HG03103 (cell line): Measurements from ENCODE around the gene BCO2.
"Not testable (repeated sequence)": the region's sequence is repeated elsewhere in the genome, so short reads cannot be mapped to it uniquely, and the experiment has no call there.

ENCODE experiments used
- ATAC-seq: cut with Tn5 transposase; IDR thresholded peaks from one replicate; pipeline ENCODE4 v1.9.1; 2021; ENCODE audit warnings: low read depth; ENCODE audit not compliant: unreplicated experiment

BCO2 gene

DNA sequence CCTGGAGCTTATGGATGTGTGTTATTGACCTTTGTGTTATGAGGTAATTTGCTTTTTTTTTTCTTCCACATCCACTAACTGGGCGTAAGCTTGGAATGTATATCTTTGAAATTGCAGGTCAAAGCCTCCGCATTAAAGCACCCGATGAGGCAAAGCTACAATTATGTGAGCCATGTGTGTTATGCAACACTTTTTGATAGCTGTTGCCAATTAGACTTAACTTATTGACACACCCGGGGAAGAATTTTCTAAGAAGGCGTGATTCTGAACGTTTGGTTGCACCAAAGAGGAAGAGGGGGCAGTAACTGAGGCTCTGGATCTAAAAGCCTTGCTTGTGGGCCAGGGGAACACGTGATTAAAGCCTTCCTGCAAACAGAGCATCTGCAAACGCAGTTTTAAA lies 8.8 kb upstream of the BCO2 start:
- no peak for ATAC-seq

DNA sequence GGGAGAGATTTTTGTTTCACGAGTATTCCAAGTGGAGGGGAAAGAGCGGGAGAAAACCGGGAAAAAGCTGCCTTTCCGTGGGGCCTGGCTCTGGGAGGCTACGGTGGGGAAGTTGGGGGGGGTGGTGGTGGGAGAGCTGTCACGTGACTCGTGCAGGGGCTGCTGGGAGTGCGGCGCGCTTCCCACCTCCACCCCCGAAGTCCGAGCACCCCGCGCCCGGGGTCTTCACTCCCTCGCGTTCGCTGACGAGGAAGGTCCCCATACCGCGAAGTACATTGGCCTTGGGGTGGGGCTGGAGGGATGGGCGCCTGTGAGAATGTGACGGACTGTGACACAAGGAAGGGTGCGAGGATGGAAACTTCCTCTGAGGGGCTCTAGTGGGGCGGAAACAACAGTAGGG lies 8.2 kb upstream of the BCO2 start, which contains the start of gene TEX12:
TEX12 (plus strand) TSS at position 228 of the 400 bp plus-strand sequence. CDS start 1,897 bp downstream, outside the sequence.
- ATAC-seq = no peak

DNA sequence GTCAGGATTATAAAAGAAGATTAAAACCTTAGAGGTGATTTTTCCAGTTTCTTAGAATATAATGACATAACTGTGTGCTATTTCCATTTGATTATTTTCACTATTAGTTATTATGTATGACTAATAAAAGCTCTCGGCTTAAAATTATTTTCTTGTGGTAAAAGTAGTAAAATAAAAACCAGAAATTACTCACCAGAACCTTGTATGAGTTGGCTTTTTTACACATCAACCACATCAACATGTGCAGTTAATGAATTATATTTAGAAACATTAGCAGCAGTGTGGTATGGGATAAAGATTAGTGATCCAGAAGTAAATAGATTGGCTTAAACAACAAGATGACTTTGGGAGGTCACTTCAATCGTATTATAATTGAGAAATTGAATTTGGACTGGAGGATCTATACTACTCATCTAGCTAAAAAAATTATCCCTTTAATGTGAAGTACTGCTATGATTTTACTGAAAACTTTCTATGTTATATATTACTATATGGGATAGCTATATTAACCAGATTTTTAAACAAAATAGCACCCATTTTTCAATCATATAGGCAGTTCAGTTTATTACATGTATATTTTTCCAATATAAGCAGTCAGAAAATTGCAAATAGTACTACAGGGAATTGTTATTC lies 2.8 kb upstream of the BCO2 start:
- no peak for ATAC-seq

DNA sequence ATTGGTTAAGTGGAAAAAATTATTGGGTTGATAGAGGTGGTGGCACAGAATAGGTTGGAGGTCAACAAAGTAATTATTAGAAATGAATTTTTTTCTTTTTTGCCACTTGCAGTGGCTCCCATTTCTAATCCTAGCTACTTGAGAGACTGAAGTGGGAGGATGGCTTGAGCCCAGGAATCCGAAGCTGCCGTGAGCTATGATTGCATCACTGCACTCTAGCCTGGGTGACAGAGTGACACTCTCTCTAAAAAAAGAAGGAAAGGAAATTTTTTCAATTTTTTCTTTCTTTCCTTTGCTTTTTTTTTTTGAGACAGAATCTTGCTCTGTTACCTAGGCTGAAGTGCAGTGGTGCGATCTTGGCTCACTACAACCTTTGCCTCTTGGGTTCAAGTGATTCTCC lies 2.2 kb upstream of the BCO2 start:
- ATAC-seq = no peak

DNA sequence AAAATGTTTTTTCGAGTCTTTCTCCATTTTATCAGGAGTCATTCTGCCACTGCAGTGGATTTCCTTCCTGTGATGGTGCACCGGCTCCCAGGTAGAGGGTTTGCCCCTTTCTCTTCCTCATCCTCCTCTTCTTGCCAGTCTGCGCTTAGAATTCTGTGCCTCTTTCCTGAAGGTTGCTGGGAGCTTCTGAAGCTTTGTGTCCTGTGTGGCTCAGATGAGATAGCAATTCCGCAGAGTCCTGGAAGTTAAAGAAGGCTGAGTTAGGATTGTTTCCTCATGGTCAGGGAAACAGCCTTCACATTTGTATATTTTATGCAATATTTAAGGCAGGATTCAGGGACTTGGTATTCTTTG lies 264 bp downstream of the BCO2 start:
- no peak for ATAC-seq

DNA sequence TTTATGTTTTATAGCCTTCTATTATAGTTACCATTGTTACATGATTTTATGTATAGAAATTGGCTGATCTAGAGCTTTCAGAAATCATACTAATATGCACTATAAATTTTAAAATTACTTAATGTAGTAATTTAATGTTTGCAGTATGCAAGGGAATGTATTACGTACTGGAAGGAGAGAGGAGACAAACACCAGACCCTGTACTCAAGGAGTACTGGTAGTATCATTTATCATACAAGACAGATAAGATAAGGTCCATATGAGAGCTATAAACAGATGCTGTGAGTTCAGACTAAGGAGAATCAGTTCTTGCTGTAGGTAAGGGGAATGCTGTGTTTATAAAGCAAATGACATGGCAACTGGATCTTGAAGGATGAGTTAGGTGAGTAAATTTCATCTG lies 765 bp downstream of the BCO2 start:
- ATAC-seq = no peak

DNA sequence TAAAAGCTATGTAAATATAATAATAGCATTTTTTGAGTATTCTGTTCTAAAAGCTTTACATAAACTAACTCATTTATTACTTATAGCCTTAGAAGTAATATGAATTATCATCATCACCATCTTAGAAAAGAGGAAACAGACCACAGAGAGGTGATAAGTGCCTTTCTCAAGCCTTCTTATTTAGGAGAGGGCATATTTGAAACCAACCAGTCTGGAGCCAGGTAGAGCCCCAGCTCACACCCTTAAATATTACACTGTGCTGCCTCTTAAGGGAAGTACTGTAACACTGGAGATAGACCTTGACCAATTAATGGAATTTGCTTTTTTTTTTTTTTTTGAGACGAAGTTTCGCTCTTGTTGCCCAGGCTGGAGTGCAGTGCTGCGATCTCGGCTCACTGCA lies 2.3 kb downstream of the BCO2 start:
- ATAC-seq = no peak

DNA sequence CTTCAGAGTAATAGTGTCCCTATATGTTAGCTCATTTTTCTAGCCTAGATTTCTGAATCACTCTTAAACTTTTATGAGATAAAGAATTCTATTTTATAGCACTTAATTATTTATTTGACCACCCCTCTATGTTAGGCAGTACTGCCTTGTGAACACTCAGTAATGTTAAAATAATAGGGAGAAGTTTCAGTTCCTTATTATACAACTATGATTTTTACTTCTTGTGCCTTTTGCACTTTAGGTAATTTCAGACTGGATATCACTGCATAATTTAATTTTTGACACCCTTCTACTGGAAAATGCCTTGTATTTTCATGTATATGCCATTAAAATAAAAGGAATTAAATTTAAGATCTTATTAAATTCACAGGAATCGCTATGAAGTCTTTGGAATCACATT lies 3.1 kb downstream of the BCO2 start:
- ATAC-seq = no peak

DNA sequence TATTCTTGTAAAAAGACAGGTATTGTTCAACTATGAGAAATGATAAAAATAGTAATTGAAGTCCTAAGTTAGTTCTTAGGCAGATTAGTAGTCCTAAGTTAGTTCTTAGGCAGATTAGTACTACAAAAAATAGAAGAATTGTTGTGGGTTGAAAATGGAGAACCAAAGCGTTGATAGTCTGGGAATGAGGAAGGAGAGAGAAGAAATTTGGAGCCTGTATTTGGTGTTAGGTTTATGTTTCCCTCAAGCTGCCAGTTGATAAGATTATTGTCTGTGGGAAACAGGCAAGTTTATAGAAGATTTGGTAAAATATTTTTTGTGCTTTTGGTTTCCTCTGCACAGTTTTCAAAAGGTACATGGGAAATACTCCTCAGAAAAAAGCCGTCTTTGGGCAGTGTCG lies 3.6 kb downstream of the BCO2 start:
- ATAC-seq = no peak

DNA sequence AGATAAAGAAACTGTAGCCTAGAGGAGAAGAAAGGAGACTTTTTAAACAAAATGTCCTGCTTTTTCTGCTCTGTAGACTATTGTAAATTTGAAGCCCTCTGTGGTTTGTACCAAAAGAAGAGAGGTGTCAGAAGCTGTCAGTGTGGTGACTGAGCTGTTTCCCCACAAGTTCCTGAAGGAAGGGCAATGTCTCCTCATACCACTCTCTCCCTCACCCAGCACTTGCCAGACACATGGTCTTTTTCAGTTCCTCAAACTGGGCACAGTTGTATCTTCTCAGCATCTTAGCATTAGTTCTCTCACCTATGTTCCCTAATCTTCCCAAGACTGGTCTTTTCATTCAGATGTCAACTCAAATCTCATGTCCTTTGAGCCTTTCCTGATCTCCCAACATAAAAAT lies 4.3 kb downstream of the BCO2 start:
- no peak for ATAC-seq

DNA sequence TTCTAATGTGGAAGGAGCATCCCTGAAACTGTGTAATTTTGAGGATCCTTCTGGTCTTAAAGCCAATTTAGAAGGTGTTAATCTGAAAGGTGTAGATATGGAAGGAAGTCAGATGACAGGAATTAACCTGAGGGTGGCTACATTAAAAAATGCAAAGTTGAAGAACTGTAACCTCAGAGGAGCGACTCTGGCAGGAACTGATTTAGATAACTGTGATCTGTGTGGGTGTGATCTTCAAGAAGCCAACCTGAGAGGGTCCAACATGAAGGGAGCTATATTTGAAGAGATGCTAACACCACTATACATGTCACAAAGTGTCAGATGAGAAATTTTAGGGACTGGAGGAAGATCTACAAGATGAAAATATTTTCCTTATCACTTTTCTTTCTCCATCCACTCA lies 7.6 kb downstream of the BCO2 start:
- no peak for ATAC-seq

DNA sequence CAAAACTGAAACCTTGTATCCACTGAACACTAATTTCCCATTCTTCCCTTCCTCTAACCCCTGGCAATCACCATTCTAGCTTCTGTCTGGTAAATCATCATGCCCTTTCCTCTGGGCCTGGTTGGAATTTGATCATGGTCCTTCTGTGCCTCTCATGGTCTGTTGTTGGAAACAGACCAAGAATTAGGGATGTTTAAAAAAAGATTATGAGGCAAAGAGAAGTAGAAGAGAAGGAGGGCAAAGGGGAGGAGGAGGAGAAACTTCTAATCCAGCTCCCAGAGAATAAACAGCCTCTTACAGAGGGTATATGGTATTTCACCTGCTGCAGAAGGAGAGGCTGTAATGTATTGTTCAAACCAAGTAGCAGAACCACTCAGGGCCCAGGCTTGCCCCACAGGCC lies 10.6 kb downstream of the BCO2 start:
- ATAC-seq = no peak

DNA sequence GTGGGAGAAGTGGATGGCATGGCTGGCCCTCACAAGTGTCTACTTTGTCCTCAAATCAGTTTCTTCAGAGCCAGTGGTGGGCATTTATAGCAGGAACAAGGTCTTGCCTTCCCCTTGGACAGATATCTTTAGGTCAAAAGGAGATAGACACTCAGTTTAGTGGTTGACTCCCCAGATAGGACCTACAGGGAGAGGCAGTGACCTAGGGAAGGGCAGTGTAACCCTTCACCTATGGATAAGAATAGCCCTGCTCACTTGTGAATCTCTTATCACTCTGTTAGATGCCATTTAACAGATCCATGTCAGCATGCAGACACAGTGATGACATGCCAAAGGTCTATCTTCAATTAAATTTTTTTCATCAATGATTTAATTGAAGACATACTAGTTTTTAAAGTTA lies 11.0 kb downstream of the BCO2 start:
- ATAC-seq = no peak

DNA sequence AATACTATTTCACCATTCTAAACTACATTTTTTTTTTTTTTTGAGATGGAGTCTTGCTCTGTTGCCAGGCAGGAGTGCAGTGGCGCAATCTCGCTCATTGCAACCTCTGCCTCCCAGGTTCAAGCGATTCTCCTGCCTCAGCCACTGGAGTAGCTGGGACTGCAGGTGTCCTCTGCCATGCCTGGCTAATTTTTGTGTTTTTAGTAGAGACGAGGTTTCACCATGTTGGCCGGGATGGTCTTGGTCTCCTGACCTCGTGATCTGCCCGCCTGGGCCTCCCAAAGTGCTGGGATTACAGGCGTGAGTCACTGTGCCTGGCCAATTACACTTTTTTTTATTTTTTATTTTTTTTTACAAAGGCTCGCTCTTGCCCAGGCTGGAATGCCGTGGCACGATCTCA lies 19.8 kb downstream of the BCO2 start:
- ATAC-seq = not testable (repeated sequence)

DNA sequence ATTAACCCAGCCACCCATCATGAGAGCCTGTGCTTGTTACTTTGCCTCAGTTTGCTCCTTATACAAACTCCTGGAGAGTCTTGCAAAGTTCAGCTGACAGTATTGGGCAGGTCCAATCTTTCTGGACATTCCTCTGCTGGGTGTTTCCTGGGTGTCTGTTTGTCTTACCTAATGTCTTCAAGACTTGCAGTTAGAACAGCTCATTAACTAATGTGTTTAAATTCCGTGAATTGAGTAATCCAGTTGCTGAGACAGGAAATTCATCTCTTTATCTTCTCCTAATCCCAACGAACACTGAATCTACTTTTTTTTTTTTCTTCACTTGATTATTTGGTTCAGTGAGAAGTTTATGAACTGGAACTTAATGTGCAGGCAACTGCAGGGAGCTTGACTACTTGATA lies 20.6 kb downstream of the BCO2 start:
- ATAC-seq = no peak

DNA sequence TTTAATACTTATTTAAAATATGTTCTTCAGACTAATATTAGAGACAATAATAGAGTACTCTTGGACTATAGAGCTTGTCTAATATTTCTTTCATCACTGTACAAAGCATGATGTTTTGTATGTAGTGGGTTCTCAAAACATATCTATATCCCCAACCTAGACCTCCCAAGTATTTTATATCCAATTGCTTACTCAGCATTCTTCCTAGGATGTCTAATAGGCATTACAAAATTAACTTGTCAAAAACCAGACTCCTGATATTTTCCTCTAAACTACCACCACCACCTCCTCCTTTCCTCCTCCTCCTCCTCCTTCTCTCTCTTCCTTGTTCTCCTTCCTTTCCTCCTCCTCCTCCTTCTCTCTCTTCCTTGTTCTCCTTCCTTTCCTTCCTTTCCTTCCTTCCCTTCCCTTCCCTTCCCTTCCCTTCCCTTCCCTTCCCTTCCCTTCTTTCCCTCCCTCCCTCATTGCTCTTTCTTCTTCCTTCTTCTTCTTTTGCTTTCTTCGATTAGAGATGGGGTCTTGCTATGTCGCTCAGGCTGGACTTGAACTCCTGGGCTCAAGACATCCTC lies 21.3 kb downstream of the BCO2 start:
- ATAC-seq = no peak

DNA sequence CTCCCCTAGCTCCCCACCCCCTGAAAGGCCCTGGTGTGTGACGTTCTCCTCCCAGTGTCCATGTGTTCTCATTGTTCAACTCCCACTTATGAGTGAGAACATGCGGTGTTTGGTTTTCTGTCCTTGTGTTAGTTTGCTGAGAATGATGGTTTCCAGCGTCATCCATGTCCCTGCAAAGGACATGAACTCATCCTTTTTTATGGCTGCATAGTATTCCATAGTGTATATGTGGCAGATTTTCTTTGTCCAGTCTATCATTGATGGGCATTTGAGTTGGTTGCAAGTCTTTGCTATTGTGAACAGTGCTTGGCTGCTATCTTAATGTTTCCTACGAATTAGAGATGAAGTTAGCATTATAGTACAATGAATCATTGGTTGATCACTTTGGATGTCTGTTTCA lies 23.8 kb downstream of the BCO2 start:
- not testable (repeated sequence) for ATAC-seq

DNA sequence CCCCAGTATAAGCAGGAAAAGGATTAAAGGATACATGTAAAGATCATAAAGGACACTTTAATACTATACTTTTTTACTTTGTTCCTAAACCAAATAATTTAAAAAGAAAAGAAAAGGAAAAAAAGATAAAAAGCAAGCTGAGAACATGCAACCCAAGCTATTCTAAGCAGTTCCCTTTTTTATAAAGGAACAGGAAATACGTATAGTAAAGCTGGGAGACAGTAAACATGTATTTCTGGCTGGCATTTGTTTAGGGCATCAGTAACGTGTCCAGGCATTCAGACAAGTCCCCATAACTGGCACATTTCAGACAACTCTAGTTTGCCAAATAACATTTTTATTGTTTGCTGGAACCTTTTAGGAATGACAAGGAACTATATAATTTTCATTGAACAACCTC lies 24.9 kb downstream of the BCO2 start:
- ATAC-seq = no peak

DNA sequence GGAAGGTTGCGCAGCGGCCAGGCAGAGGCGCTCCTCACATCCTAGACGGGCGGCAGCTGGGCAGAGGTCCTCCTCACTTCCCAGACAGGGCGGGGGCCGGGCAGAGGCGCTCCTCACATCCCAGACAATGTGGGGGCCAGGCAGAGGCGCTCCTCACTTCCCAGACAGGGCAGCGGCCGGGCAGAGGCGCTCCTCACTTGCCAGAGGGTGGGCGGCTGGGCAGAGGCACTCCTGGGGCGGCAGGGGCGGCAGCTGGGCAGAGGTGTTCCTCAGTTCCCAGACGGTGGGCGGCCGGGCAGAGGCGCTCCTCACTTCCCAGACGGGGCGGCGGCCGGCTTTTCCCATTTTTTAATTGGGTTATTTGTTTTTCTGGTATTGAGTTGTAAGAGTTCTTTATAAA lies 30.8 kb downstream of the BCO2 start:
- no peak for ATAC-seq

DNA sequence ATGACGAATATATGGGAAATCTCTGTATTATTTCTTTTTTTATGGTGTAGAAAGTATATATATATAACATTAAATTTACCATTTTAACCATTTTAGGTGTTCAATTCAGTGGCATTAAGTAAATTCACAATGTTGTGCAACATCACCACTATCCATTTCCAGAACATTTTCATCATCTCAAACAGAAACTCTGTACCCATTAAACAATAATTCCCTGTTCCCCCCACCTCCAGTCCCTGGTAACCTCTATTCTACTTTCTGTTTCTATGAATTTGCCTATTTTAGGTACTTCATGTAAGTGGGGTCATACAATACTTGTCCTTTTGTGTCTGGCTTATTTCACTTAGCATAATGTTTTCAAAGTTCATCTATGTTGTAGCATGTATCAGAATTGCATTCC lies 35.6 kb downstream of the BCO2 start:
- ATAC-seq = no peak

DNA sequence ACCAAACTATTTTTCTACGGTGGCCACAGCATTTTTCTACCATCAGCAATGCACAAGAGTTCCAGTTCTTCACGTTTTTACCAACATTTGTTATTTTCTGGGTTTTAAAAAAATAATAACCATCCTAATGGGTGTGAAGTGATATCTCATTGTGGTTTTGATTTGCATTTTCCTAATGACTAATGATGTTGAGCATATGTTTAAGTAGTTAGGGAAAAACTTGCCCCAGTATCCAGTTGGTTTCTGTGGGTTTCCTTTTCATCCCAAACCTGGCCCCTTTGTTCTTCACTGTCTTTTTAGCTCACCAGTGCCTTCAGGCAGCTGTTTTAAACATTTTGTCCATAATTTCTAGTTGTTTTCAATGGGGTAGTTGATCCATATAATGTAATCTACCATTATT lies 36.2 kb downstream of the BCO2 start:
- ATAC-seq = no peak

DNA sequence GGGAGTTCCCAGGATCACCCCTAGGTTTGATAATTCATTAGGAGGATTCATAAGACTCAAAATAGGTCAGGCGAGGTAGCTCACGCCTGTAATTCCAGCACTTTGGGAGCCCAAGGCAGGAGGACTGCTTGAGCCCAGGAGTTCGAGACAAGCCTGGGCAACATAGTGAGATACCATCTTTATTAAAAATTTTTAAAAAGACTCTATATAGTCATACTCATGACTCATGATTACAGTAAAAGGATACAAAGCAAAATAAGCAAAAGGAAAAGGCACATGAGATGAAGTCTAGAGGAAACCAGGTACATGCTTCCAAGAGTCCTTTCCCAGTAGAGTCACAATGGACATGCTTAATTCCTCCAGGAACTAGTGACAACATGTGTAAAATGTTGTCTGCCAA lies 37.0 kb downstream of the BCO2 start:
- no peak for ATAC-seq

DNA sequence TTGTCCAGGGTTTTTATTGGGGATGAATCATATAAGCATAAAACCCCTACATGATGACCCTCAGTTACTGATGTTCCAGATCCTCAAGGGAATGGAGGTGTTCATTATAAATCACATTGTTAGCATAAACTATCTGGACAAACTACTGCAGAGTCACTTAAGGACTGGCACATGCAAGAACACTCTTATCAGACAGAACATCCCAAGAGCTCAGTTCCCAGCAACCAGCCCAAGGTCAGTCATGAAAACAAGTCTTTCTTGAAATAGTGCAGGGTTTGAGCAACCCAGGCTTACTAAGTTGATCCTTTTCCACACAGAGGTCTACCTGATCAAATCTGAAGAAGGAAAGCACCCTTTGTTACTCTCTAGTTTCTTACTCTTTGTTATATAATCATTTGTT lies 37.4 kb downstream of the BCO2 start:
- no peak for ATAC-seq
